Neuronal stem cell (in vitro differentiated cells): Measurements from ENCODE around the gene DNAH1.

Experiments
- DNase-seq: peaks from one replicate; pipeline ENCODE4 v3.0.0-alpha.2; 2013; ENCODE audit warnings: low spot score
- H2AFZ ChIP-seq: one replicate; pipeline ENCODE4 v1.6.1; 2013; ENCODE audit warnings: mild to moderate bottlenecking, low read length, inconsistent platforms
- H2AK5ac ChIP-seq: 2 replicates; pipeline ENCODE4 v1.6.1; 2013; ENCODE audit warnings: low read depth, mild to moderate bottlenecking, inconsistent platforms, low read length, moderate library complexity, mixed read lengths
- H2BK120ac ChIP-seq: 2 replicates; pipeline ENCODE4 v1.6.1; 2013; ENCODE audit warnings: low read depth, mild to moderate bottlenecking, inconsistent platforms, low read length, moderate library complexity, mixed read lengths
- H2BK12ac ChIP-seq: one replicate; pipeline ENCODE4 v1.6.1; 2013; ENCODE audit warnings: low read length, inconsistent platforms
- H2BK15ac ChIP-seq: 2 replicates; pipeline ENCODE4 v1.6.1; 2013; ENCODE audit warnings: mild to moderate bottlenecking, low read length, inconsistent platforms, mixed read lengths
- H2BK5ac ChIP-seq: one replicate; pipeline ENCODE4 v1.6.1; 2013; ENCODE audit warnings: inconsistent platforms, mild to moderate bottlenecking, low read length, moderate library complexity
- H3K14ac ChIP-seq: one replicate; pipeline ENCODE4 v1.6.1; 2013; ENCODE audit warnings: low read length, inconsistent platforms
- H3K18ac ChIP-seq: 2 replicates; pipeline ENCODE4 v1.6.1; 2013; ENCODE audit warnings: low read length, inconsistent platforms
- H3K23ac ChIP-seq: 2 replicates; pipeline ENCODE4 v1.6.1; 2013; ENCODE audit warnings: low read depth, mild to moderate bottlenecking, mixed read lengths, low read length, inconsistent platforms; ENCODE audit not compliant: poor library complexity
- H3K27ac ChIP-seq: replicated peaks from 3 replicates; pipeline ENCODE4 v1.5.1; 2013; ENCODE audit warnings: low read length, inconsistent platforms
- H3K27me3 ChIP-seq, 3 experiments: 2 replicates each; pipeline ENCODE4 v1.6.1; 2013; ENCODE audit warnings: low read length in 3 of 3, mild to moderate bottlenecking in 2 of 3, inconsistent platforms in 1 of 3, low read depth in 1 of 3, mixed read lengths in 1 of 3, moderate library complexity in 1 of 3; ENCODE audit not compliant: control insufficient read depth in 3 of 3, insufficient read depth in 3 of 3
- H3K36me3 ChIP-seq, 2 donors: replicated peaks in 1 of 2; 2 replicates each; pipeline ENCODE4 v1.6.1; 2013; ENCODE audit warnings: low read length in 2 of 2; ENCODE audit not compliant: control insufficient read depth in 2 of 2, insufficient read depth in 2 of 2
- H3K4ac ChIP-seq: 2 replicates; pipeline ENCODE4 v1.6.1; 2013; ENCODE audit warnings: inconsistent platforms, mild to moderate bottlenecking, low read length, moderate library complexity
- H3K4me1 ChIP-seq, 2 donors: 1 replicate in 1 of 2; 2 replicates in 1 of 2; pipeline ENCODE4 v1.6.1; 2013; ENCODE audit warnings: low read length in 2 of 2, low read depth in 1 of 2; ENCODE audit not compliant: control insufficient read depth in 2 of 2, insufficient read depth in 1 of 2
- H3K4me2 ChIP-seq: one replicate; pipeline ENCODE4 v1.6.1; 2013; ENCODE audit warnings: mild to moderate bottlenecking, low read length, inconsistent platforms; ENCODE audit not compliant: insufficient read depth, poor library complexity, severe bottlenecking
- H3K4me3 ChIP-seq, 2 donors: 2 replicates each; pipeline ENCODE4 v1.5.1; 2013; ENCODE audit warnings: low read length in 2 of 2, mild to moderate bottlenecking in 2 of 2, inconsistent platforms in 1 of 2, moderate library complexity in 1 of 2
- H3K79me1 ChIP-seq: one replicate; pipeline ENCODE4 v1.6.1; 2013; ENCODE audit warnings: low read depth, mild to moderate bottlenecking, inconsistent platforms, low read length, moderate library complexity
- H3K9ac ChIP-seq: one replicate; pipeline ENCODE4 v1.6.1; 2013; ENCODE audit warnings: mild to moderate bottlenecking, low read depth, low read length, inconsistent platforms; ENCODE audit not compliant: poor library complexity
- H3K9me3 ChIP-seq, 2 donors: replicated peaks in 1 of 2; 2 replicates each; pipeline versions ENCODE3 to v1.6.1; 2013; ENCODE audit warnings: low read length in 2 of 2, mild to moderate bottlenecking in 2 of 2, inconsistent platforms in 1 of 2, low read depth in 1 of 2, mixed read lengths in 1 of 2, moderate library complexity in 1 of 2; ENCODE audit not compliant: control insufficient read depth in 2 of 2, insufficient read depth in 1 of 2
- H4K8ac ChIP-seq: one replicate; pipeline ENCODE4 v1.6.1; 2013; ENCODE audit warnings: low read depth, mild to moderate bottlenecking, inconsistent platforms, low read length, moderate library complexity
- H4K91ac ChIP-seq: one replicate; pipeline ENCODE4 v1.6.1; 2013; ENCODE audit warnings: low read length, low read depth, mild to moderate bottlenecking, inconsistent platforms; ENCODE audit not compliant: poor library complexity
- WGBS, 2 donors: extraction: QIAGEN DNeasy Blood & Tissue Kit; methylation state at CpG; one replicate each; pipeline ENCODE4 v1.1.7; 2013; ENCODE audit warnings: missing lambda C conversion rate in 2 of 2, mixed read lengths in 1 of 2; ENCODE audit not compliant: insufficient read length in 2 of 2, insufficient replicate concordance in 1 of 2; ENCODE audit errors: extremely low coverage in 2 of 2; 5-methylcytosine and 5-hydroxymethylcytosine counted together

The DNAH1 gene

GRCh38 chr3:52439426-52440248 is 123.5 kb downstream of the DNAH1 start:
- no peak overlapping the region for H2AFZ ChIP-seq
- peaks cover 0 to 45% (median 0%) of the 10 kb centered on the region in 3 experiments for H3K27me3 ChIP-seq
- H2BK5ac ChIP-seq, result no peak overlapping the region
- H3K27ac ChIP-seq, result no peak overlapping the region
- no peak overlapping the region for H2BK15ac ChIP-seq
- H3K4ac ChIP-seq, result no peak overlapping the region
- no CpG with 5 or more reads among the region's 16 CpGs for WGBS, 2 donors
- H3K9ac ChIP-seq, result no peak overlapping the region
- H3K18ac ChIP-seq, result no peak overlapping the region
- H3K4me2 ChIP-seq, result no peak overlapping the region
- no peaks in the 10 kb centered on the region for H3K79me1 ChIP-seq
- peak overlapping the region; percentile 44 for H3K14ac ChIP-seq
- peak overlapping the region; percentile 59 for H4K91ac ChIP-seq
- H3K36me3 ChIP-seq, result no peaks in the 10 kb centered on the region
- no peak for DNase-seq
- H3K4me3 ChIP-seq, result no peak overlapping the region
- no peak overlapping the region for H2BK12ac ChIP-seq
- H2BK120ac ChIP-seq, result no peak overlapping the region
- peaks cover 0 to 10% of the 10 kb centered on the region in 2 donors for H3K4me1 ChIP-seq
- H3K23ac ChIP-seq, result no peak overlapping the region
- H2AK5ac ChIP-seq, result peak overlapping the region; percentile 32
- H3K9me3 ChIP-seq, result no peaks in the 10 kb centered on the region
- H4K8ac ChIP-seq, result peak overlapping the region; percentile 4

- Histone ChIP-seq H2AK5ac (no peak overlapping the region), H3K9ac (peak overlapping the region; percentile 44), H3K27ac (no peak overlapping the region), H3K4me2 (no peak overlapping the region), H3K14ac (no peak overlapping the region), H3K18ac (no peak overlapping the region), H3K4ac (no peak overlapping the region), H3K9me3 (no peaks in the 10 kb centered on the region), H2BK15ac (peak overlapping the region; percentile 85), H2BK5ac (no peak overlapping the region), H2AFZ (no peak overlapping the region), H3K79me1 (no peaks in the 10 kb centered on the region), H3K4me3 (no peak overlapping the region), H3K23ac (peak overlapping the region; percentile 85), H2BK12ac (no peak overlapping the region), H3K36me3 (no peaks in the 10 kb centered on the region), H4K91ac (no peak overlapping the region), H4K8ac (peak overlapping the region; percentile 17), H2BK120ac (no peak overlapping the region), H3K27me3 (peaks cover 0 to 45% (median 0%) of the 10 kb centered on the region in 3 experiments), H3K4me1 (peaks cover 0 to 15% of the 10 kb centered on the region in 2 donors)
- DNase-seq, result no peak
- WGBS, 2 donors, result no CpG with 5 or more reads among the region's 12 CpGs
Observed at GRCh38 chr3:52440249-52440551, 124.1 kb downstream of the DNAH1 start.

GRCh38 chr3:52440671-52441070 is 124.6 kb downstream of the DNAH1 start:
- H2BK12ac ChIP-seq, result peak overlapping the region; percentile 41
- H3K14ac ChIP-seq, result peak overlapping the region; percentile 98
- no peak overlapping the region for H4K91ac ChIP-seq
- H3K9me3 ChIP-seq, result no peaks in the 10 kb centered on the region
- WGBS, 2 donors, result no CpG with 5 or more reads among the region's 14 CpGs
- no peak overlapping the region for H2BK5ac ChIP-seq
- peak overlapping the region; percentile 85 for H3K23ac ChIP-seq
- peak overlapping the region; percentile 44 for H3K9ac ChIP-seq
- no peak overlapping the region for H2BK120ac ChIP-seq
- H2AK5ac ChIP-seq, result peak overlapping the region; percentile 90
- peak overlapping the region; percentile 28 for H3K18ac ChIP-seq
- H2AFZ ChIP-seq, result no peak overlapping the region
- H2BK15ac ChIP-seq, result peak overlapping the region; percentile 85
- H3K27me3 ChIP-seq, result peaks cover 0 to 50% (median 0%) of the 10 kb centered on the region in 3 experiments
- no peaks in the 10 kb centered on the region for H3K36me3 ChIP-seq
- no peaks in the 10 kb centered on the region for H3K79me1 ChIP-seq
- H3K4ac ChIP-seq, result peak overlapping the region; percentile 37
- H3K4me3 ChIP-seq, result no peak overlapping the region
- no peak overlapping the region for H3K4me2 ChIP-seq
- no peak for DNase-seq
- H3K4me1 ChIP-seq, result peaks cover 0 to 18% of the 10 kb centered on the region in 2 donors
- peak overlapping the region; percentile 17 for H4K8ac ChIP-seq
- no peak overlapping the region for H3K27ac ChIP-seq

- no peaks in the 10 kb centered on the region for H3K9me3 ChIP-seq
- peaks cover 0 to 55% (median 0%) of the 10 kb centered on the region in 3 experiments for H3K27me3 ChIP-seq
- H3K36me3 ChIP-seq, result no peaks in the 10 kb centered on the region
- H2BK12ac ChIP-seq, result peak overlapping the region; percentile 46
- peak overlapping the region; percentile 90 for H2AK5ac ChIP-seq
- no peaks in the 10 kb centered on the region for H3K79me1 ChIP-seq
- H4K91ac ChIP-seq, result no peak overlapping the region
- H3K9ac ChIP-seq, result no peak overlapping the region
- no peak overlapping the region for H3K27ac ChIP-seq
- H3K4me2 ChIP-seq, result no peak overlapping the region
- no peak overlapping the region for H3K14ac ChIP-seq
- no peak for DNase-seq
- peak overlapping the region; percentile 65 for H3K23ac ChIP-seq
- H4K8ac ChIP-seq, result no peak overlapping the region
- peak overlapping the region; percentile 37 for H3K4ac ChIP-seq
- peak overlapping the region; percentile 85 for H2BK15ac ChIP-seq
- no CpG with 5 or more reads among the region's 23 CpGs for WGBS, 2 donors
- peak overlapping the region; percentile 38 for H3K18ac ChIP-seq
- H2BK5ac ChIP-seq, result no peak overlapping the region
- H2BK120ac ChIP-seq, result no peak overlapping the region
- H3K4me3 ChIP-seq, result no peak overlapping the region
- no peak overlapping the region for H2AFZ ChIP-seq
- H3K4me1 ChIP-seq, result peaks cover 0 to 18% of the 10 kb centered on the region in 2 donors
Observed at GRCh38 chr3:52441091-52441771, 125.1 kb downstream of the DNAH1 start.
